Kidney capillary endothelial cell (primary cell): Measurements from ENCODE around the gene C3AR1.
A peak's percentile ranks its signal among the peaks of the same experiment; 100 is the strongest.
"Not testable (repeated sequence)": the region's sequence is repeated elsewhere in the genome, so short reads cannot be mapped to it uniquely, and the experiment has no call there.

ENCODE experiments used
- DNase-seq: peaks from one replicate; pipeline ENCODE4 v3.0.0-alpha.2; 2018; ENCODE audit warnings: low spot score

Gene C3AR1

GRCh38 chr12:8027856-8028255, 38.3 kb downstream of the C3AR1 start:
- DNase-seq = no peak

- peak; percentile 97 for DNase-seq
These were observed 39.8 kb downstream of the C3AR1 start for GRCh38 chr12:8026291-8026900.

- no peak for DNase-seq
These were observed 47.2 kb downstream of the C3AR1 start for GRCh38 chr12:8018666-8019581.

GRCh38 chr12:8018213-8018612, 47.9 kb downstream of the C3AR1 start:
- not testable (repeated sequence) for DNase-seq

GRCh38 chr12:8014836-8015235, 51.3 kb downstream of the C3AR1 start:
- no peak for DNase-seq

DNA sequence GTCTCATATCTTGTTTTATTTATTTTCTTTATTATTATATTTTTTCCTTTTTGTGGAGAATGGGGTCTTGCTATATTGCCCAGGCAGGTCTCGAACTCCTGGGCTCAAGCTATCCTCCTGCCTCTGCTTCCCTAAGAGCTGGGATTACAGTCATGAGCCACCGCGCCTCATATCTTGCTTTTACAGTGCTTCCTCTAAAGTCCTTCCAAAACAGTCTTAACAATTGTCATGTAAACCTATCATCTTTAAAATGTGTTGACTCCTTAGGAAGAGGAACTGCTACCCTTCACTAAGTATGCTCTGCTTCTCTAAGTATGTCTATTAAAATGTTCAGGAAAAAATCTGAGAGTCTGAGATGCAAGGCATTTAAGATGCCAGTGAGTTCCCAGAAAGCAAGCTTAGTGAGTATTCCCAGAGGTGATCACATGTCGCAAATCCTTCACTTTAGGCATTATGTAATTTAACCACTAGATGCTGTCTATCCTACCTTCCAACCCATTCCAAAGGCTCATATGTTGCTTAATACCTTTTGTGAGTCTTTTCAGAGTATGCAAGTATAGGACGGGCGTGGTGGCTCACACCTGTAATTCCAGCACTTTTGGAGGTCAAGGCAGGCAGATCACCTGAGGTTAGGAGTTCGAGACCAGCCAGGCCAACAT, 53.4 kb downstream of the C3AR1 start:
- no peak for DNase-seq

- no peak for DNase-seq
These were observed 54.8 kb downstream of the C3AR1 start for GRCh38 chr12:8011331-8011730.
